ENCODE data around the gene KLK1. TPM values are rescaled to one million over a fixed set of nuclear protein-coding genes. Genes with fewer than 3 reads are reported as not detected.

The KLK1 gene
- total and polyA plus RNA-seq, 10 of the 15 experiments (the other 5 are each of a cell fraction or from before 2014, with no cell fraction given), result 3.4 to 27.5 (median 20.2) TPM

- ChIA-PET RAD21 (ENCODE audit: unreplicated experiment) (interaction anchor here (0.5 to 6.7 kb wide), 4 partner anchors 129 to 424 kb away, joined by 3 to 35 read pairs (median 4); no protein-coding TSS in a partner anchor), SMC1A (ENCODE audit: uncharacterized antibody, unreplicated experiment) (interaction anchor here (2.9 kb wide), 1 partner anchor 130 kb away, joined by 13 read pairs; no protein-coding TSS in a partner anchor), CTCF (interaction anchor here (0.8 to 3.1 kb wide), 4 partner anchors 9 to 435 kb away, joined by 3 to 20 read pairs (median 5); no protein-coding TSS in a partner anchor), POLR2A (interaction anchor here (0.8 to 0.9 kb wide), 2 partner anchors 10 to 13 kb away, joined by 3 read pairs; no protein-coding TSS in a partner anchor)
- no peak overlapping the region for H3K4me3 ChIP-seq
- TF ChIP-seq POLR2A (IDR thresholded peaks at IDR 0.05; ENCODE audit: low read depth, low read length) (peak; percentile 62), POLR2AphosphoS5 (IDR thresholded peaks at IDR 0.05; ENCODE audit: low read length) (peak; percentile 38), SIN3A (IDR thresholded peaks at IDR 0.05; ENCODE audit: low read depth, low read length) (no peak), CHD1 (IDR thresholded peaks at IDR 0.05; ENCODE audit: low read depth, low read length) (no peak), POLR2AphosphoS2 (IDR thresholded peaks at IDR 0.05; ENCODE audit: low read depth, low read length) (no peak), IKZF1 (conservative IDR thresholded peaks at IDR 0.05) (no peak), FOXK2 (IDR thresholded peaks at IDR 0.05) (no peak), ZNF592 (IDR thresholded peaks at IDR 0.05) (no peak), GATAD2B (conservative IDR thresholded peaks at IDR 0.05; ENCODE audit: low read depth) (no peak)
- TF ChIP-seq, protein P1, sequence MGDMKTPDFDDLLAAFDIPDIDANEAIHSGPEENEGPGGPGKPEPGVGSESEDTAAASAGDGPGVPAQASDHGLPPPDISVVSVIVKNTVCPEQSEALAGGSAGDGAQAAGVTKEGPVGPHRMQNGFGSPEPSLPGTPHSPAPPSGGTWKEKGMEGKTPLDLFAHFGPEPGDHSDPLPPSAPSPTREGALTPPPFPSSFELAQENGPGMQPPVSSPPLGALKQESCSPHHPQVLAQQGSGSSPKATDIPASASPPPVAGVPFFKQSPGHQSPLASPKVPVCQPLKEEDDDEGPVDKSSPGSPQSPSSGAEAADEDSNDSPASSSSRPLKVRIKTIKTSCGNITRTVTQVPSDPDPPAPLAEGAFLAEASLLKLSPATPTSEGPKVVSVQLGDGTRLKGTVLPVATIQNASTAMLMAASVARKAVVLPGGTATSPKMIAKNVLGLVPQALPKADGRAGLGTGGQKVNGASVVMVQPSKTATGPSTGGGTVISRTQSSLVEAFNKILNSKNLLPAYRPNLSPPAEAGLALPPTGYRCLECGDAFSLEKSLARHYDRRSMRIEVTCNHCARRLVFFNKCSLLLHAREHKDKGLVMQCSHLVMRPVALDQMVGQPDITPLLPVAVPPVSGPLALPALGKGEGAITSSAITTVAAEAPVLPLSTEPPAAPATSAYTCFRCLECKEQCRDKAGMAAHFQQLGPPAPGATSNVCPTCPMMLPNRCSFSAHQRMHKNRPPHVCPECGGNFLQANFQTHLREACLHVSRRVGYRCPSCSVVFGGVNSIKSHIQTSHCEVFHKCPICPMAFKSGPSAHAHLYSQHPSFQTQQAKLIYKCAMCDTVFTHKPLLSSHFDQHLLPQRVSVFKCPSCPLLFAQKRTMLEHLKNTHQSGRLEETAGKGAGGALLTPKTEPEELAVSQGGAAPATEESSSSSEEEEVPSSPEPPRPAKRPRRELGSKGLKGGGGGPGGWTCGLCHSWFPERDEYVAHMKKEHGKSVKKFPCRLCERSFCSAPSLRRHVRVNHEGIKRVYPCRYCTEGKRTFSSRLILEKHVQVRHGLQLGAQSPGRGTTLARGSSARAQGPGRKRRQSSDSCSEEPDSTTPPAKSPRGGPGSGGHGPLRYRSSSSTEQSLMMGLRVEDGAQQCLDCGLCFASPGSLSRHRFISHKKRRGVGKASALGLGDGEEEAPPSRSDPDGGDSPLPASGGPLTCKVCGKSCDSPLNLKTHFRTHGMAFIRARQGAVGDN (IDR thresholded peaks at IDR 0.05), result no peak
- ATAC-seq (no peak), FAIRE-seq (no peak), DNase-seq (ENCODE audit: low read depth, low spot score) (no peak)
- BruUV-seq (replicated peaks), result no TSS peak
- H3K79me2 ChIP-seq (ENCODE audit: control insufficient read depth, insufficient read depth, low read length), result no peaks in the 10 kb centered on the region
- intact Hi-C loops (cut with micrococcal nuclease; ENCODE audit: unreplicated experiment), result no loop called here
- H3K36me3 ChIP-seq (ENCODE audit: control insufficient read depth in 2 of 2, insufficient read depth in 2 of 2, low read length in 1 of 2), result peaks cover 7 to 9% of the 10 kb centered on the region in 2 experiments; a peak in 3 of 4 replicates
- H3K4me2 ChIP-seq (ENCODE audit: control insufficient read depth, insufficient read depth), result no peak overlapping the region
- 75% methylated on average over 13 of the region's 13 CpGs for WGBS (ENCODE audit: insufficient coverage, insufficient replicate concordance, low lambda C conversion rate, missing lambda C conversion rate)
- in situ Hi-C loops (cut with MboI), result no loop called here
- H2AFZ ChIP-seq (ENCODE audit: control insufficient read depth, low read depth, low read length), result no peak overlapping the region
- no peak overlapping the region for H3K27ac ChIP-seq (ENCODE audit: control insufficient read depth, insufficient read depth)
- no peaks in the 10 kb centered on the region for H3K9me3 ChIP-seq (replicated peaks; ENCODE audit: control insufficient read depth, insufficient read depth, low read length)
- no peak overlapping the region for H3K9ac ChIP-seq (ENCODE audit: control insufficient read depth, insufficient read depth, low read length)
- no peaks in the 10 kb centered on the region for H3K27me3 ChIP-seq (replicated peaks in 1 of 2; ENCODE audit: control insufficient read depth in 2 of 2, insufficient read depth in 2 of 2, low read length in 1 of 2)
- no peaks in the 10 kb centered on the region; the same call in 1 of the 2 replicates for H4K20me1 ChIP-seq (ENCODE audit: control insufficient read depth, insufficient read depth)
- H3K4me1 ChIP-seq (ENCODE audit: control insufficient read depth, insufficient read depth, low read length), result peaks cover 5% of the 10 kb centered on the region
Measured at GRCh38 chr19:50792272-50793250, 31.0 kb downstream of the KLK1 start.
